DMS79 (cell line): ENCODE measurements around the gene IFITM2.

Experiments
- DNase-seq: peaks from one replicate; lab custom pipeline; 2025; lab: John Stamatoyannopoulos, UW

Gene IFITM2

GRCh38 chr11:293271-293851 is 14.3 kb upstream of the IFITM2 start:
- DNase-seq, result no peak

- no peak for DNase-seq
Measured at GRCh38 chr11:293852-294661, 13.6 kb upstream of the IFITM2 start.

- DNase-seq, result no peak
Measured at GRCh38 chr11:294780-295179, 12.8 kb upstream of the IFITM2 start.

GRCh38 chr11:295351-296170 is 12.1 kb upstream of the IFITM2 start:
- no peak for DNase-seq

GRCh38 chr11:296171-297050 is 11.2 kb upstream of the IFITM2 start:
- DNase-seq, result no peak

- no peak for DNase-seq
Measured at GRCh38 chr11:297051-297585, 10.5 kb upstream of the IFITM2 start.

GRCh38 chr11:297586-298405 is 9.8 kb upstream of the IFITM2 start:
- DNase-seq, result no peak

GRCh38 chr11:298406-299065 is 9.1 kb upstream of the IFITM2 start:
- DNase-seq, result no peak

GRCh38 chr11:299081-299891 is 8.3 kb upstream of the IFITM2 start, which contains the start of gene IFITM5:
TSS of gene IFITM5 (minus strand) at chr11:299526. CDS start at chr11:299490, 36 bp downstream.
- DNase-seq, result no peak

- no peak for DNase-seq
Measured at GRCh38 chr11:299951-300735, 7.5 kb upstream of the IFITM2 start.

- DNase-seq, result no peak
Measured at GRCh38 chr11:303363-303762, 4.3 kb upstream of the IFITM2 start.

- DNase-seq, result no peak
Measured at GRCh38 chr11:304061-304506, 3.5 kb upstream of the IFITM2 start.

GRCh38 chr11:304915-305843 is 2.4 kb upstream of the IFITM2 start:
- no peak for DNase-seq

- DNase-seq, result no peak
Measured at GRCh38 chr11:305844-306211, 1.8 kb upstream of the IFITM2 start.

GRCh38 chr11:306645-307371 is 808 bp upstream of the IFITM2 start:
- DNase-seq, result no peak
